Esophagus muscularis mucosa (tissue), 4 donors: ENCODE data around the gene HYDIN.

Experiments used
- EP300 ChIP-seq: sonication (generic); formaldehyde crosslinking; IDR thresholded peaks from one replicate; pipeline ENCODE4 v1.6.1; 2017; ENCODE audit warnings: antibody characterized with exemption
- POLR2A ChIP-seq: fragments of 450-650 bp; IDR thresholded peaks from one replicate; pipeline ENCODE4 v1.6.1; 2017; ENCODE audit warnings: antibody characterized with exemption, moderate library complexity, mild to moderate bottlenecking, low read depth
- TF ChIP-seq, protein P1 (sequence below), 3 experiments: fragments of 200-600 bp in 2 of 3; fragments of 450-650 bp in 1 of 3; sonication (generic) in 2 of 3; IDR thresholded peaks; one replicate each; pipeline ENCODE4 v1.5.1; 2017 to 2019; ENCODE audit warnings: antibody characterized with exemption in 3 of 3, mild to moderate bottlenecking in 2 of 3, moderate library complexity in 1 of 3

- TF ChIP-seq, protein P1, sequence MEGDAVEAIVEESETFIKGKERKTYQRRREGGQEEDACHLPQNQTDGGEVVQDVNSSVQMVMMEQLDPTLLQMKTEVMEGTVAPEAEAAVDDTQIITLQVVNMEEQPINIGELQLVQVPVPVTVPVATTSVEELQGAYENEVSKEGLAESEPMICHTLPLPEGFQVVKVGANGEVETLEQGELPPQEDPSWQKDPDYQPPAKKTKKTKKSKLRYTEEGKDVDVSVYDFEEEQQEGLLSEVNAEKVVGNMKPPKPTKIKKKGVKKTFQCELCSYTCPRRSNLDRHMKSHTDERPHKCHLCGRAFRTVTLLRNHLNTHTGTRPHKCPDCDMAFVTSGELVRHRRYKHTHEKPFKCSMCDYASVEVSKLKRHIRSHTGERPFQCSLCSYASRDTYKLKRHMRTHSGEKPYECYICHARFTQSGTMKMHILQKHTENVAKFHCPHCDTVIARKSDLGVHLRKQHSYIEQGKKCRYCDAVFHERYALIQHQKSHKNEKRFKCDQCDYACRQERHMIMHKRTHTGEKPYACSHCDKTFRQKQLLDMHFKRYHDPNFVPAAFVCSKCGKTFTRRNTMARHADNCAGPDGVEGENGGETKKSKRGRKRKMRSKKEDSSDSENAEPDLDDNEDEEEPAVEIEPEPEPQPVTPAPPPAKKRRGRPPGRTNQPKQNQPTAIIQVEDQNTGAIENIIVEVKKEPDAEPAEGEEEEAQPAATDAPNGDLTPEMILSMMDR (IDR thresholded peaks at IDR 0.05) = no peak
- TF ChIP-seq EP300 = no peak
- TF ChIP-seq POLR2A = no peak
Measured at GRCh38 chr16:71249399-71249798, 18.9 kb upstream of the HYDIN start.
